ENCODE results near the gene G6PC2.

- no peak for TF ChIP-seq CTCF (IDR thresholded peaks at IDR 0.05)
- TF ChIP-seq POLR2A (IDR thresholded peaks at IDR 0.05), result no peak
- TF ChIP-seq EP300 (IDR thresholded peaks at IDR 0.05), result no peak
Observed at GRCh38 chr2:168892327-168892726, 8.8 kb upstream of the G6PC2 start.

All from ovary (tissue), 3 donors.